CD14-positive monocyte (primary cell): ENCODE results near the gene CANT1. TPM values are rescaled to one million over a fixed set of nuclear protein-coding genes. Genes with fewer than 3 reads are reported as not detected.

Experiments
- DNase-seq, 3 donors: peaks; one replicate each; pipeline ENCODE4 v3.0.0-alpha.2; 2011 to 2022
- H2AFZ ChIP-seq: 2 replicates; pipeline ENCODE4 v1.6.0; 2012; ENCODE audit warnings: mild to moderate bottlenecking, low read depth, low read length, inconsistent platforms; ENCODE audit not compliant: insufficient read depth, poor library complexity, severe bottlenecking
- H3K27ac ChIP-seq, 2 donors: 1 replicate in 1 of 2; 2 replicates in 1 of 2; pipeline ENCODE4 v1.5.1; 2012 to 2013; ENCODE audit warnings: low read length in 2 of 2, control low read depth in 1 of 2, inconsistent platforms in 1 of 2, low read depth in 1 of 2, mild to moderate bottlenecking in 1 of 2
- H3K27me3 ChIP-seq, 2 donors: one replicate each; pipeline versions ENCODE4 v1.6.0 to v1.6.1; 2011 to 2013; ENCODE audit warnings: low read length in 2 of 2; ENCODE audit not compliant: control insufficient read depth in 2 of 2, insufficient read depth in 2 of 2
- H3K36me3 ChIP-seq, 2 donors: replicated peaks in 1 of 2; 1 replicate in 1 of 2; 2 replicates in 1 of 2; pipeline versions ENCODE4 v1.5.1 to v1.6.1; 2012 to 2013; ENCODE audit warnings: low read length in 2 of 2, control low read depth in 1 of 2, inconsistent platforms in 1 of 2, mild to moderate bottlenecking in 1 of 2; ENCODE audit not compliant: insufficient read depth in 2 of 2, control insufficient read depth in 1 of 2
- H3K4me1 ChIP-seq, 2 donors: 1 replicate in 1 of 2; 2 replicates in 1 of 2; pipeline versions ENCODE4 v1.5.1 to v1.6.1; 2012 to 2013; ENCODE audit warnings: low read length in 2 of 2, control low read depth in 1 of 2, inconsistent platforms in 1 of 2, mild to moderate bottlenecking in 1 of 2, moderate library complexity in 1 of 2; ENCODE audit not compliant: insufficient read depth in 2 of 2, control insufficient read depth in 1 of 2
- H3K4me2 ChIP-seq: replicated peaks from 2 replicates; pipeline ENCODE3; 2012; ENCODE audit warnings: low read length, moderate library complexity, mild to moderate bottlenecking; ENCODE audit not compliant: poor library complexity, severe bottlenecking; ENCODE audit errors: extremely low read depth
- H3K4me3 ChIP-seq, 3 experiments: fragments of 200-600 bp in 1 of 3; sonication (generic) in 1 of 3; replicated peaks in 1 of 3; 1 replicate in 2 of 3; 2 replicates in 1 of 3; pipeline ENCODE4 v1.5.1; 2011 to 2013; ENCODE audit warnings: low read length in 3 of 3, mild to moderate bottlenecking in 3 of 3, control low read depth in 2 of 3, low read depth in 2 of 3, inconsistent platforms in 1 of 3, moderate library complexity in 1 of 3
- H3K79me2 ChIP-seq: 2 replicates; pipeline ENCODE4 v1.6.0; 2012; ENCODE audit warnings: mild to moderate bottlenecking, control low read depth, inconsistent platforms, low read length, moderate library complexity; ENCODE audit not compliant: insufficient read depth
- H3K9ac ChIP-seq: 2 replicates; pipeline ENCODE4 v1.6.0; 2017; ENCODE audit warnings: low read length, mild to moderate bottlenecking; ENCODE audit not compliant: insufficient read depth, poor library complexity, severe bottlenecking
- H3K9me3 ChIP-seq, 2 donors: replicated peaks in 1 of 2; 1 replicate in 1 of 2; 2 replicates in 1 of 2; pipeline versions ENCODE4 v1.5.1 to v1.6.1; 2012 to 2013; ENCODE audit warnings: low read length in 2 of 2, control low read depth in 1 of 2; ENCODE audit not compliant: control insufficient read depth in 1 of 2, insufficient read depth in 1 of 2
- H4K20me1 ChIP-seq: 2 replicates; pipeline ENCODE4 v1.6.0; 2012; ENCODE audit warnings: mild to moderate bottlenecking, low read length, control low read depth, moderate library complexity; ENCODE audit not compliant: insufficient read depth
- H3K27ac Mint-ChIP-seq, 7 donors: one replicate each; pipeline ENCODE4 v1.8.0; 2020; ENCODE audit warnings: mild to moderate bottlenecking in 7 of 7, mixed read lengths in 7 of 7, moderate library complexity in 6 of 7, inconsistent platforms in 2 of 7
- H3K27me3 Mint-ChIP-seq, 3 donors: one replicate each; pipeline ENCODE4 v1.8.0; 2021 to 2022; ENCODE audit warnings: low read depth in 3 of 3, mild to moderate bottlenecking in 3 of 3, mixed read lengths in 3 of 3, moderate library complexity in 3 of 3, inconsistent platforms in 1 of 3
- H3K36me3 Mint-ChIP-seq, 2 donors: one replicate each; pipeline ENCODE4 v1.8.0; 2020; ENCODE audit warnings: mixed read lengths in 2 of 2, inconsistent platforms in 1 of 2, mild to moderate bottlenecking in 1 of 2
- H3K4me1 Mint-ChIP-seq: one replicate; pipeline ENCODE4 v1.8.0; 2020; ENCODE audit warnings: mild to moderate bottlenecking, mixed read lengths
- H3K4me3 Mint-ChIP-seq, 2 donors: one replicate each; pipeline ENCODE4 v1.8.0; 2020; ENCODE audit warnings: mild to moderate bottlenecking in 2 of 2, mixed read lengths in 2 of 2, moderate library complexity in 1 of 2
- H3K9me3 Mint-ChIP-seq, 7 donors: one replicate each; pipeline ENCODE4 v1.8.0; 2020 to 2022; ENCODE audit warnings: mixed read lengths in 7 of 7, mild to moderate bottlenecking in 6 of 7, moderate library complexity in 6 of 7, inconsistent platforms in 2 of 7
- WGBS: methylation state at CpG from one replicate; pipeline ENCODE4 v1.1.5; 2013; ENCODE audit warnings: missing lambda C conversion rate; ENCODE audit not compliant: insufficient coverage; 5-methylcytosine and 5-hydroxymethylcytosine counted together
- intact Hi-C, 2 donors: fragments of 100-400 bp; cut with micrococcal nuclease; formaldehyde crosslinking; loops; one replicate each; pipeline versions ENCODE4 v1.15.0 to v1.15.1; 2023
- polyA plus RNA-seq, 3 donors: library from polyadenylated mRNA; depleted of rRNA in 1 of 3; unstranded in 2 of 3; stranded (reverse) in 1 of 3; fragments of 300-500 nt in 2 of 3; fragments of >200 nt in 1 of 3; fragmentation: Illumina TruSeq in 2 of 3; gene quantifications; 1 replicate in 2 of 3; 2 replicates in 1 of 3; pipeline ENCODE4 v1.2.3, GENCODE V29; 2012 to 2021
- TF ChIP-seq, protein P1 (sequence below): fragments of 200-600 bp; IDR thresholded peaks from one replicate; pipeline ENCODE4 v1.8.0; 2022; ENCODE audit warnings: antibody characterized with exemption, mild to moderate bottlenecking

CANT1 gene
- polyA plus RNA-seq, 3 donors = 10.6 to 16.6 (median 14.3) TPM

DNA sequence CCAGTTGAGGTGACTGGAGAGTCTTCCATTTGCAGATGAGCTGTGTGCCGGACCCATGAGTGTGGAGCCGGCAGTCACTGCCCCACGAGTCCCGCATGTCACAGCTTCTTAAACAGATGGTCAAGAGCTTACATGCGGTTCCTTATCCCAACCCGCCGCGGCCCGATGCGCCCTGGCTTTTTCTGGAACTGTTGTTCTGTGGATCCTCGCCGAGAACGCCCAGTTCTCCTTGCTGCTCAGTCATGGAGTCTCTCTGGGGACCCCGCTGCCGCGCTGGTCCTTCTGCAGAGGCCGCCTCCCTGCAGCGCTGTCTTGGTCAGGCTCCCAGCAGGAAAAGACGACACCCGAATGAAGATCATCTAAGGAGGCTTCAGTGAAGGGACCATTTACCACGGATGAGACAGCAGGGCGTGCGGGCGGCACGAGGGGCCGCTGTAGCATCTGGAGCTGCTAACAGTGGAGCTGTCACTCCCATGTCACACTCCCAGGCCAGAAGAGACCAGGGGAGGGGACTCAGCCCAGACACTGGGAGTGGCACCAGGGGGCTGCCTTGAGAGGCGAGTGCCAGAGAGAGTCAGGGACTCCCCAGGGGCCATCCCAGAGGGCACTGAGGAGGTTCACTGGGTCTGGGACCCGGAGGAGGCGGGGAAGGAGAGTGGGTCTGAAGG is 19.1 kb downstream of the CANT1 start:
- H3K4me1 ChIP-seq = peaks cover 32% of the 10 kb centered on the region in 2 donors
- DNase-seq = no peak
- H3K27me3 ChIP-seq = no peaks in the 10 kb centered on the region
- WGBS = 97% methylated on average over 27 of the region's 29 CpGs
- H3K27me3 Mint-ChIP-seq = no peaks in the 10 kb centered on the region
- peak overlapping the region in 2 of 7 donors; percentile 5 to 15 for H3K27ac Mint-ChIP-seq
- no peak overlapping the region for H3K4me3 ChIP-seq
- H3K36me3 ChIP-seq = peaks cover 49 to 55% of the 10 kb centered on the region in 2 donors
- H3K4me3 Mint-ChIP-seq = no peak overlapping the region
- peaks cover 41 to 61% of the 10 kb centered on the region in 2 donors for H3K36me3 Mint-ChIP-seq
- peaks cover 34% of the 10 kb centered on the region for H3K4me1 Mint-ChIP-seq
- H2AFZ ChIP-seq = no peak overlapping the region
- intact Hi-C loops = no loop called here
- peaks cover 0 to 2% (median 0%) of the 10 kb centered on the region in 7 donors for H3K9me3 Mint-ChIP-seq
- H3K9ac ChIP-seq = no peak overlapping the region
- peaks cover 15% of the 10 kb centered on the region for H3K79me2 ChIP-seq
- H3K9me3 ChIP-seq = no peaks in the 10 kb centered on the region
- peaks cover 40% of the 10 kb centered on the region for H4K20me1 ChIP-seq
- H3K27ac ChIP-seq = no peak overlapping the region
- TF ChIP-seq, protein P1, sequence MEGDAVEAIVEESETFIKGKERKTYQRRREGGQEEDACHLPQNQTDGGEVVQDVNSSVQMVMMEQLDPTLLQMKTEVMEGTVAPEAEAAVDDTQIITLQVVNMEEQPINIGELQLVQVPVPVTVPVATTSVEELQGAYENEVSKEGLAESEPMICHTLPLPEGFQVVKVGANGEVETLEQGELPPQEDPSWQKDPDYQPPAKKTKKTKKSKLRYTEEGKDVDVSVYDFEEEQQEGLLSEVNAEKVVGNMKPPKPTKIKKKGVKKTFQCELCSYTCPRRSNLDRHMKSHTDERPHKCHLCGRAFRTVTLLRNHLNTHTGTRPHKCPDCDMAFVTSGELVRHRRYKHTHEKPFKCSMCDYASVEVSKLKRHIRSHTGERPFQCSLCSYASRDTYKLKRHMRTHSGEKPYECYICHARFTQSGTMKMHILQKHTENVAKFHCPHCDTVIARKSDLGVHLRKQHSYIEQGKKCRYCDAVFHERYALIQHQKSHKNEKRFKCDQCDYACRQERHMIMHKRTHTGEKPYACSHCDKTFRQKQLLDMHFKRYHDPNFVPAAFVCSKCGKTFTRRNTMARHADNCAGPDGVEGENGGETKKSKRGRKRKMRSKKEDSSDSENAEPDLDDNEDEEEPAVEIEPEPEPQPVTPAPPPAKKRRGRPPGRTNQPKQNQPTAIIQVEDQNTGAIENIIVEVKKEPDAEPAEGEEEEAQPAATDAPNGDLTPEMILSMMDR = no peak
- no peak overlapping the region for H3K4me2 ChIP-seq

DNA sequence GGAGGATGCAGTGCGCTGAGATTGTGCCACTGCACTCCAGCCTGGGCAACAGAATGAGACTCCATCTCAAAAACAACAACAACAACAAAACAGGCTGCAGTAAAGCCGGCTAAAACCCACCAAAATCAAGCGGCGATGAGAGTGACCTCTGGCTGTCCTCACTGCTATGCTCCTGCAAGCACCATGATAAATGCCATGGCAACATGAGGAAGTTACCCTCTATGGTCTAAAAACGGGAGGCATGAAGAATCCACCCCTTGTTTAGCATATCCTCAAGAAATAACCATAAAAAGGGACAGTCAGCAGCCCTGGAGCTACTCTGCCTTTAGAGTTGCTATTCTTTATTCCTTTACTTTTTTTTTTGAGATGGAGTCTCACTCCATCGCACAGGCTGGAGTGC is 21.4 kb downstream of the CANT1 start:
- DNase-seq = no peak
- intact Hi-C loops = loop anchor here in 1 of 2 donors (5.0 kb wide), 1 partner anchor 126 kb away; no protein-coding TSS in a partner anchor
- Mint-ChIP-seq H3K4me1 (peaks cover 41% of the 10 kb centered on the region), H3K4me3 (no peak overlapping the region), H3K9me3 (peaks cover 0 to 2% (median 0%) of the 10 kb centered on the region in 7 donors), H3K27me3 (no peaks in the 10 kb centered on the region), H3K36me3 (peaks cover 32 to 39% of the 10 kb centered on the region in 2 donors), H3K27ac (peak overlapping the region in 3 of 7 donors; percentile 19 to 97 (median 79))
- Histone ChIP-seq H3K79me2 (peaks cover 11% of the 10 kb centered on the region), H4K20me1 (peaks cover 18% of the 10 kb centered on the region), H3K36me3 (peaks cover 30 to 32% of the 10 kb centered on the region in 2 donors), H3K4me3 (no peak overlapping the region), H3K9ac (no peak overlapping the region), H3K27me3 (no peaks in the 10 kb centered on the region), H2AFZ (no peak overlapping the region), H3K9me3 (no peaks in the 10 kb centered on the region), H3K4me1 (peaks cover 36 to 45% of the 10 kb centered on the region in 2 donors), H3K27ac (no peak overlapping the region), H3K4me2 (no peak overlapping the region)
- TF ChIP-seq, protein P1 = no peak
- 22% methylated on average over 3 of the region's 6 CpGs for WGBS
